H1 (cell line): ENCODE measurements around the gene ZNF200. TPM values are rescaled to one million over a fixed set of nuclear protein-coding genes. Genes with fewer than 3 reads are reported as not detected.

Experiments
- CTCF ChIA-PET: fragments of 300-600 bp; sonication (Branson Sonifier 250); formaldehyde crosslinking; loops from one replicate; lab custom pipeline; 2021; ENCODE audit not compliant: partially characterized antibody; lab: Charles Lee
- POLR2A ChIA-PET: fragments of 300-600 bp; sonication (Branson Sonifier 250); formaldehyde crosslinking; loops from one replicate; lab custom pipeline; 2021; ENCODE audit warnings: inconsistent platforms; ENCODE audit not compliant: partially characterized antibody; lab: Charles Lee
- DNase-seq, 2 experiments: peaks; one replicate each; pipeline versions ENCODE4 v3.0.0 to v3.0.0-alpha.2; 2010 to 2022; ENCODE audit warnings: low spot score in 2 of 2, low read depth in 1 of 2, mixed read lengths in 1 of 2
- FAIRE-seq: peaks from 2 replicates; lab custom pipeline; 2011; peaks lifted over from hg19 to GRCh38; lab: Jason Lieb, UNC
- H2AFZ ChIP-seq: 2 replicates; pipeline ENCODE4 v1.8.1; 2012; ENCODE audit warnings: low read length, inconsistent platforms
- H2AK5ac ChIP-seq: 2 replicates; pipeline ENCODE4 v1.6.1; 2013; ENCODE audit warnings: low read depth, low read length
- H2BK120ac ChIP-seq: replicated peaks from 2 replicates; pipeline ENCODE3; 2013; ENCODE audit warnings: low read depth, low read length, inconsistent platforms
- H2BK12ac ChIP-seq: 2 replicates; pipeline ENCODE4 v1.6.1; 2013; ENCODE audit warnings: low read depth, low read length
- H2BK15ac ChIP-seq: 2 replicates; pipeline ENCODE4 v1.6.1; 2013; ENCODE audit warnings: low read length
- H2BK20ac ChIP-seq: 2 replicates; pipeline ENCODE4 v1.6.1; 2013; ENCODE audit warnings: low read length
- H2BK5ac ChIP-seq: 2 replicates; pipeline ENCODE4 v1.6.1; 2013; ENCODE audit warnings: low read depth, low read length
- H3K14ac ChIP-seq: 2 replicates; pipeline ENCODE4 v1.6.1; 2013; ENCODE audit warnings: inconsistent platforms; ENCODE audit not compliant: insufficient read length
- H3K18ac ChIP-seq: 2 replicates; pipeline ENCODE4 v1.6.1; 2013; ENCODE audit warnings: low read length; ENCODE audit errors: extremely low read depth
- H3K23ac ChIP-seq: 2 replicates; pipeline ENCODE4 v1.6.1; 2013; ENCODE audit warnings: inconsistent platforms; ENCODE audit not compliant: insufficient read length
- H3K23me2 ChIP-seq: 2 replicates; pipeline ENCODE4 v1.6.1; 2013; ENCODE audit warnings: low read depth, low read length
- H3K27ac ChIP-seq: 2 replicates; pipeline ENCODE4 v1.6.1; 2011; ENCODE audit warnings: low read depth, low read length, inconsistent platforms
- H3K27me3 ChIP-seq, 4 experiments: replicated peaks in 1 of 4; 1 replicate in 1 of 4; 2 replicates in 3 of 4; pipeline versions ENCODE4 v1.6.1 to v1.8.1; 2011 to 2013; ENCODE audit warnings: low read length in 3 of 4, mild to moderate bottlenecking in 3 of 4, inconsistent platforms in 2 of 4, mixed read lengths in 2 of 4, moderate library complexity in 1 of 4; ENCODE audit not compliant: control insufficient read depth in 3 of 4, insufficient read depth in 3 of 4; ENCODE audit errors: extremely low read depth in 1 of 4
- H3K36me3 ChIP-seq, 4 experiments: 2 replicates each; pipeline versions ENCODE4 v1.6.1 to v1.8.1; 2011 to 2013; ENCODE audit warnings: mild to moderate bottlenecking in 4 of 4, low read length in 3 of 4, moderate library complexity in 2 of 4, control low read depth in 1 of 4, inconsistent platforms in 1 of 4; ENCODE audit not compliant: insufficient read depth in 4 of 4, control insufficient read depth in 2 of 4
- H3K4ac ChIP-seq: replicated peaks from 2 replicates; pipeline ENCODE3; 2013; ENCODE audit warnings: low read length, low read depth, mixed read lengths, inconsistent platforms; ENCODE audit not compliant: insufficient read length
- H3K4me1 ChIP-seq, 4 experiments: replicated peaks in 1 of 4; 1 replicate in 1 of 4; 2 replicates in 3 of 4; pipeline versions ENCODE4 v1.6.1 to v1.8.1; 2011 to 2013; ENCODE audit warnings: low read length in 3 of 4, inconsistent platforms in 2 of 4, mixed read lengths in 1 of 4; ENCODE audit not compliant: insufficient read depth in 4 of 4, control insufficient read depth in 3 of 4
- H3K4me2 ChIP-seq, 2 experiments: 2 replicates each; pipeline versions ENCODE4 v1.6.1 to v1.8.1; 2011 to 2013; ENCODE audit warnings: low read depth in 2 of 2, low read length in 2 of 2, control low read depth in 1 of 2, inconsistent platforms in 1 of 2, mild to moderate bottlenecking in 1 of 2; ENCODE audit not compliant: insufficient read depth in 1 of 2
- H3K4me3 ChIP-seq, 4 experiments: fragments of 200-600, 300-600 bp in 1 of 4; sonication (generic), shearing (Covaris generic), sonication (Bioruptor Twin) in 1 of 4; 2 replicates each; pipeline versions ENCODE4 v1.5.1 to v1.8.1; 2011 to 2016; ENCODE audit warnings: low read length in 4 of 4, low read depth in 3 of 4, control low read depth in 2 of 4, inconsistent platforms in 2 of 4, mild to moderate bottlenecking in 2 of 4, mixed read lengths in 1 of 4, moderate library complexity in 1 of 4; ENCODE audit not compliant: insufficient read depth in 2 of 4; ENCODE audit errors: extremely low read depth in 1 of 4
- H3K56ac ChIP-seq: replicated peaks from 2 replicates; pipeline ENCODE3; 2013; ENCODE audit warnings: low read depth, mild to moderate bottlenecking, mixed read lengths, low read length, inconsistent platforms; ENCODE audit not compliant: insufficient read length
- H3K79me1 ChIP-seq: 2 replicates; pipeline ENCODE4 v1.6.1; 2013; ENCODE audit warnings: low read depth, low read length, control low read depth
- H3K79me2 ChIP-seq, 2 experiments: 2 replicates each; pipeline versions ENCODE4 v1.6.1 to v1.8.1; 2012 to 2013; ENCODE audit warnings: low read length in 2 of 2, mild to moderate bottlenecking in 2 of 2, inconsistent platforms in 1 of 2; ENCODE audit not compliant: insufficient read depth in 2 of 2, control insufficient read depth in 1 of 2
- H3K9ac ChIP-seq, 4 experiments: replicated peaks in 1 of 4; 1 replicate in 1 of 4; 2 replicates in 3 of 4; pipeline versions ENCODE4 v1.6.1 to v1.8.1; 2011 to 2013; ENCODE audit warnings: low read depth in 3 of 4, low read length in 3 of 4, control low read depth in 2 of 4, mild to moderate bottlenecking in 2 of 4, moderate library complexity in 2 of 4, inconsistent platforms in 1 of 4; ENCODE audit errors: extremely low read depth in 1 of 4
- H3K9me3 ChIP-seq, 2 experiments: 2 replicates each; pipeline versions ENCODE4 v1.6.1 to v1.8.1; 2012 to 2013; ENCODE audit warnings: mild to moderate bottlenecking in 2 of 2, moderate library complexity in 2 of 2, control low read depth in 1 of 2, inconsistent platforms in 1 of 2, low read depth in 1 of 2, low read length in 1 of 2, mixed read lengths in 1 of 2; ENCODE audit not compliant: insufficient read depth in 2 of 2
- H4K20me1 ChIP-seq, 2 experiments: replicated peaks in 1 of 2; 2 replicates each; pipeline versions ENCODE3 to v1.8.1; 2011 to 2013; ENCODE audit warnings: inconsistent platforms in 2 of 2, low read length in 2 of 2, mild to moderate bottlenecking in 1 of 2; ENCODE audit not compliant: insufficient read depth in 2 of 2, control insufficient read depth in 1 of 2
- H4K5ac ChIP-seq: 2 replicates; pipeline ENCODE4 v1.6.1; 2013; ENCODE audit warnings: low read length, low read depth, mixed read lengths, inconsistent platforms; ENCODE audit not compliant: insufficient read length
- H4K8ac ChIP-seq: 2 replicates; pipeline ENCODE4 v1.8.0; 2013; ENCODE audit warnings: mild to moderate bottlenecking, moderate library complexity, low read length, inconsistent platforms; ENCODE audit not compliant: insufficient read depth; ENCODE audit errors: extremely low read depth
- H4K91ac ChIP-seq: replicated peaks from 2 replicates; pipeline ENCODE3; 2013; ENCODE audit warnings: low read length, mixed read lengths, inconsistent platforms; ENCODE audit not compliant: insufficient read length
- ATF2 ChIP-seq: IDR thresholded peaks from 2 replicates; pipeline ENCODE4 v1.6.1; 2012; ENCODE audit warnings: low read length, inconsistent platforms
- KDM4A ChIP-seq: IDR thresholded peaks from one replicate; pipeline ENCODE4 v1.7.1; 2012; ENCODE audit warnings: low read depth, mild to moderate bottlenecking, moderate library complexity, low read length, inconsistent platforms; ENCODE audit not compliant: severe bottlenecking
- KDM5A ChIP-seq: fragments of 200-600 bp; IDR thresholded peaks from 2 replicates; pipeline ENCODE4 v1.7.1; 2012; ENCODE audit warnings: mild to moderate bottlenecking, low read length, inconsistent platforms, mixed read lengths
- PHF8 ChIP-seq: fragments of 200-600 bp; sonication (generic); conservative IDR thresholded peaks from 2 replicates; pipeline ENCODE4 v1.7.1; 2012; ENCODE audit warnings: low read depth, mild to moderate bottlenecking, inconsistent platforms, low read length, moderate library complexity
- SAP30 ChIP-seq: fragments of 300-600 bp; sonication (generic); IDR thresholded peaks from 2 replicates; pipeline ENCODE4 v1.7.1; 2012; ENCODE audit warnings: low read length, moderate library complexity, mild to moderate bottlenecking, inconsistent platforms; ENCODE audit not compliant: insufficient read depth, insufficient replicate concordance
- WGBS, 2 experiments: shearing (Covaris generic) in 1 of 2; methylation state at CpG; one replicate each; pipeline versions ENCODE4 v1.1.6 to v1.1.7; 2013 to 2015; ENCODE audit warnings: low lambda C conversion rate in 2 of 2, mixed read lengths in 2 of 2, inconsistent platforms in 1 of 2, low coverage in 1 of 2, missing lambda C conversion rate in 1 of 2; ENCODE audit not compliant: insufficient replicate concordance in 2 of 2, insufficient coverage in 1 of 2, insufficient read length in 1 of 2; ENCODE audit errors: extremely low coverage in 1 of 2, missing lambda C conversion rate in 1 of 2; 5-methylcytosine and 5-hydroxymethylcytosine counted together
- polyA plus RNA-seq, 7 experiments: library from polyadenylated mRNA; depleted of rRNA in 3 of 7; stranded (reverse) in 5 of 7; unstranded in 2 of 7; fragments of >200 nt in 5 of 7; fragments of 200-250 nt in 2 of 7; gene quantifications; 1 replicate in 5 of 7; 2 replicates in 1 of 7; 4 replicates in 1 of 7; pipeline versions ENCODE4 v1.2.1 to v1.2.3, GENCODE V29; 2011 to 2013; ENCODE audit warnings: missing spikeins in 2 of 7, mixed read lengths in 2 of 7
- total RNA-seq: library from RNA; stranded (reverse); fragmentation: NEBNext Ultra II Directional; extraction: Animal tissue kit (Norgen Biotek cat#: 25700); gene quantifications from 2 replicates; pipeline ENCODE4 v1.2.1, GENCODE V29; 2021
- TF ChIP-seq, protein P1 (sequence below): IDR thresholded peaks from 2 replicates; pipeline ENCODE4 v1.6.1; 2011; ENCODE audit warnings: low read depth, mild to moderate bottlenecking, low read length; ENCODE audit not compliant: insufficient read depth

ZNF200 gene
- total and polyA plus RNA-seq, 2 of the 8 experiments (the other 6 are each of a cell fraction or from before 2014, with no cell fraction given), result 2.7 to 9.9 TPM

DNA sequence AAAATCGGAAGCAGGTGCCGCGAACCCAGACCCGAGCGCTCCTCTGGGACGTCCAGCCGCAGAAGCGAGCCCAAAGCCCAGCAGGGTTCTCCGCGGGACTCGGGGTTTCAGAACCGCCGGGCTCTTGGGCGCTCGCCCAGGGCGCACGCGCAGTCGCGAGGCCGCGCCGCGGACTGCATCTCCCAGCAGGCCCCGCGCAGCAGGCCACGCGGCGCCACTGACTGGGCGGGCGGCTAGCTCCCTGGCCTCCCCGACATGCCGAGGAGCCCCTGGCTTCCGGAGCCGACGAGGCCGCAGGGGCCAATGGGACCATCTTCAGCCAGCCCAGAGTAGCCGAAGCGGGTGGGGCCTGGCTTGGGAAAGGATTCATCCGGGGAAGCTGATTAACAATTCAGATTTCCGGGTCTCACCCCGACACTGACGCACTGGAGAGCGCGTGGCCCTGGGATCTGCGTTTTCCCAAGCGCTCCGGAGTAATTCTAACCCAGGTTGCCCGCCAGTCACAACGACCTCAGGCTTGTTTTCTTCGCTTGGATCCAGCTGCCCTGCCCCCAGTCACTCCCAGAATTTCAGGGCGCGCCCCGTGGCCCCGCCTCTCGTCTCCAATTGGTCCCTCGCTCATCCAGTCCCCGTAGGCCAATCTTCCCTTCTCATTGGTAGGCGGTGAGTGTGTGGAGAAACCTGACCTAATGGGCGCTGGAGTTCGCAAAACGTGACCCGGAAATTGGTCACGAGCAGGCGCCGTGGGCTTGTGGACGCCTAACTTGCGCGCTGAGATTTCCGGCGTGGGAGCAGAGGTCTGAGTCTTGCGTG lies 48.0 kb upstream of the ZNF200 start, which contains the start of gene ZNF263:
Gene ZNF263 (plus strand): TSS at position 762 of the 813 bp plus-strand sequence. CDS start 328 bp downstream, outside the sequence.
- peak within 1 kb of the TSS; percentile 68 for H3K18ac ChIP-seq
- peak within 1 kb of the TSS; percentile 88 to 94 (median 91) for H3K9ac ChIP-seq
- WGBS, 2 experiments, result 2% methylated on average over 68 of the region's 72 CpGs; no CpG with 5 or more reads in 1 of the 2 experiments
- peaks cover 5 to 9% of the 10 kb centered on the region in 2 experiments for H4K20me1 ChIP-seq
- H2BK20ac ChIP-seq, result no peak within 1 kb of the TSS
- peak within 1 kb of the TSS; percentile 81; the same call in 1 of the 2 replicates for H2BK15ac ChIP-seq
- H3K9me3 ChIP-seq, result peaks cover 9 to 15% of the 10 kb centered on the region in 2 experiments
- FAIRE-seq, result peak; percentile 7
- peak within 1 kb of the TSS; percentile 99 for H3K4me2 ChIP-seq
- POLR2A ChIA-PET, result interaction anchor here (0.7 to 5.3 kb wide), 20 partner anchors 9 to 263 kb away, joined by 3 to 64 read pairs (median 5); partner anchors contain the start of genes NAA60, TIGD7, TNFRSF12A and ZNF174
- no peak within 1 kb of the TSS for H3K23ac ChIP-seq
- peak; percentile 80 to 90 for DNase-seq
- CTCF ChIA-PET, result interaction anchor here (0.6 to 2.2 kb wide), 5 partner anchors 13 to 203 kb away, joined by 3 to 12 read pairs (median 3); no protein-coding TSS in a partner anchor
- H2BK12ac ChIP-seq, result peak within 1 kb of the TSS; percentile 84; the same call in 1 of the 2 replicates
- H4K91ac ChIP-seq, result peak within 1 kb of the TSS; percentile 87
- H3K14ac ChIP-seq, result no peak within 1 kb of the TSS
- peaks cover 3 to 24% (median 15%) of the 10 kb centered on the region in 4 experiments; a peak in 6 of 8 replicates for H3K36me3 ChIP-seq
- H3K4me3 ChIP-seq, result peak within 1 kb of the TSS; percentile 81 to 99 (median 97)
- peak within 1 kb of the TSS; percentile 97 for H3K27ac ChIP-seq
- H3K4ac ChIP-seq, result peak within 1 kb of the TSS; percentile 75
- H4K5ac ChIP-seq, result peak within 1 kb of the TSS; percentile 88
- H3K27me3 ChIP-seq, result no peaks in the 10 kb centered on the region
- peak within 1 kb of the TSS; percentile 93 for H2BK5ac ChIP-seq
- H3K23me2 ChIP-seq, result peaks cover 8% of the 10 kb centered on the region
- H3K56ac ChIP-seq, result peak within 1 kb of the TSS; percentile 70
- H2AK5ac ChIP-seq, result no peak within 1 kb of the TSS
- H3K79me2 ChIP-seq, result peaks cover 20 to 39% of the 10 kb centered on the region in 2 experiments
- peaks cover 12% of the 10 kb centered on the region for H3K79me1 ChIP-seq
- peaks cover 0 to 8% (median 1%) of the 10 kb centered on the region in 4 experiments; a peak in 4 of 7 replicates for H3K4me1 ChIP-seq
- H4K8ac ChIP-seq, result peak within 1 kb of the TSS; percentile 98
- no peak within 1 kb of the TSS for H2BK120ac ChIP-seq
- peak within 1 kb of the TSS; percentile 90 for H2AFZ ChIP-seq
- TF ChIP-seq, protein P1, sequence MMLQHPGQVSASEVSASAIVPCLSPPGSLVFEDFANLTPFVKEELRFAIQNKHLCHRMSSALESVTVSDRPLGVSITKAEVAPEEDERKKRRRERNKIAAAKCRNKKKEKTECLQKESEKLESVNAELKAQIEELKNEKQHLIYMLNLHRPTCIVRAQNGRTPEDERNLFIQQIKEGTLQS, result peak; percentile 47; the same call in 1 of the 2 replicates
- no peak for TF ChIP-seq ATF2
- peak; percentile 49 for TF ChIP-seq KDM4A
- TF ChIP-seq KDM5A, result 0 out of 2 replicates have a peak, but pooled peaks have one; percentile 54
- no peak for TF ChIP-seq SAP30
- peak; percentile 83 for TF ChIP-seq PHF8
